Erythroblast (primary cell): Measurements from ENCODE around the gene ACVRL1.

Experiments
- DNase-seq, 2 experiments: peaks; one replicate each; lab custom pipeline; 2025; lab: John Stamatoyannopoulos, UW
- GATA1 ChIP-seq: IDR thresholded peaks from 2 replicates; pipeline ENCODE4 v1.6.1; 2011; ENCODE audit warnings: low read depth, mild to moderate bottlenecking, control low read depth, low read length, moderate library complexity
- POLR2A ChIP-seq: IDR thresholded peaks from 2 replicates; pipeline ENCODE4 v1.6.1; 2011; ENCODE audit warnings: mild to moderate bottlenecking, low read length

Gene ACVRL1

GRCh38 chr12:51953864-51954263 is 46.6 kb downstream of the ACVRL1 start:
- DNase-seq, result no peak
- TF ChIP-seq GATA1 (no peak), POLR2A (no peak)

- DNase-seq, result peak; percentile 48 to 55
- TF ChIP-seq POLR2A, result no peak
- TF ChIP-seq GATA1, result no peak
Observed at GRCh38 chr12:51954561-51955361, 47.5 kb downstream of the ACVRL1 start.

- TF ChIP-seq POLR2A (no peak), GATA1 (no peak)
- DNase-seq, result no peak
Observed at GRCh38 chr12:51955702-51956101, 48.4 kb downstream of the ACVRL1 start.

GRCh38 chr12:51958542-51958941 is 51.2 kb downstream of the ACVRL1 start:
- TF ChIP-seq GATA1 (no peak), POLR2A (no peak)
- no peak for DNase-seq

- TF ChIP-seq POLR2A (no peak), GATA1 (no peak)
- no peak for DNase-seq
Observed at GRCh38 chr12:51959211-51959610, 51.9 kb downstream of the ACVRL1 start.

- no peak for TF ChIP-seq GATA1
- TF ChIP-seq POLR2A, result no peak
- DNase-seq, result no peak
Observed at GRCh38 chr12:51959921-51960320, 52.6 kb downstream of the ACVRL1 start.

GRCh38 chr12:51960488-51960887 is 53.2 kb downstream of the ACVRL1 start:
- DNase-seq, result no peak
- TF ChIP-seq POLR2A (no peak), GATA1 (no peak)

- DNase-seq, result no peak
- no peak for TF ChIP-seq GATA1
Observed at GRCh38 chr12:51960890-51961289, 53.6 kb downstream of the ACVRL1 start.

GRCh38 chr12:51961834-51962233 is 54.5 kb downstream of the ACVRL1 start:
- DNase-seq, result no peak
- no peak for TF ChIP-seq POLR2A
- TF ChIP-seq GATA1, result no peak

- TF ChIP-seq GATA1 (no peak), POLR2A (no peak)
- no peak for DNase-seq
Observed at GRCh38 chr12:51962737-51963136, 55.4 kb downstream of the ACVRL1 start.

- no peak for DNase-seq
- TF ChIP-seq POLR2A (no peak), GATA1 (no peak)
Observed at GRCh38 chr12:51963477-51963876, 56.2 kb downstream of the ACVRL1 start.

GRCh38 chr12:51969643-51970042 is 62.3 kb downstream of the ACVRL1 start:
- TF ChIP-seq GATA1 (no peak), POLR2A (no peak)
- no peak for DNase-seq

- DNase-seq, result peak; percentile 27 to 40
- TF ChIP-seq GATA1, result no peak
- no peak for TF ChIP-seq POLR2A
Observed at GRCh38 chr12:51970904-51971646, 63.8 kb downstream of the ACVRL1 start.

GRCh38 chr12:51971679-51972421 is 64.5 kb downstream of the ACVRL1 start:
- no peak for DNase-seq
- TF ChIP-seq GATA1, result no peak
- no peak for TF ChIP-seq POLR2A
